CD8-positive, alpha-beta memory T cell (primary cell): Measurements from ENCODE around the gene ADAM22. TPM values are rescaled to one million over a fixed set of nuclear protein-coding genes. Genes with fewer than 3 reads are reported as not detected.

Experiments
- CTCF ChIA-PET: fragments of 350-600 bp; sonication (Branson Sonifier 250); formaldehyde crosslinking; loops from one replicate; lab custom pipeline; 2021; ENCODE audit warnings: antibody characterized with exemption; lab: Charles Lee
- POLR2A ChIA-PET: fragments of 350-600 bp; sonication (Branson Sonifier 250); formaldehyde crosslinking; loops from one replicate; lab custom pipeline; 2021; ENCODE audit warnings: antibody characterized with exemption; lab: Charles Lee
- DNase-seq, 5 donors: peaks; one replicate each; pipeline versions ENCODE4 v3.0.0 to v3.0.0-alpha.2; 2020 to 2022; ENCODE audit warnings: mixed read lengths in 1 of 5
- H3K27ac ChIP-seq: one replicate; pipeline ENCODE4 v1.7.0; 2013; ENCODE audit warnings: low read depth, mild to moderate bottlenecking, low read length, moderate library complexity
- H3K27me3 ChIP-seq: 2 replicates; pipeline ENCODE4 v1.7.0; 2013; ENCODE audit warnings: low read length, mild to moderate bottlenecking; ENCODE audit not compliant: insufficient read depth, poor library complexity, severe bottlenecking
- H3K36me3 ChIP-seq: 2 replicates; pipeline ENCODE4 v1.7.0; 2013; ENCODE audit warnings: mild to moderate bottlenecking, low read length, moderate library complexity; ENCODE audit not compliant: insufficient read depth
- H3K4me1 ChIP-seq: 2 replicates; pipeline ENCODE4 v1.7.0; 2013; ENCODE audit warnings: mild to moderate bottlenecking, low read length, moderate library complexity; ENCODE audit not compliant: insufficient read depth
- H3K4me3 ChIP-seq: 2 replicates; pipeline ENCODE4 v1.7.0; 2013; ENCODE audit warnings: mild to moderate bottlenecking, low read length
- H3K9me3 ChIP-seq: 2 replicates; pipeline ENCODE4 v1.7.0; 2013; ENCODE audit warnings: mild to moderate bottlenecking, low read length
- H3K27ac Mint-ChIP-seq, 8 donors: one replicate each; pipeline ENCODE4 v1.8.0; 2020 to 2021; ENCODE audit warnings: mixed read lengths in 8 of 8, mild to moderate bottlenecking in 6 of 8, inconsistent platforms in 3 of 8, moderate library complexity in 3 of 8
- H3K27me3 Mint-ChIP-seq, 2 donors: one replicate each; pipeline ENCODE4 v1.8.0; 2020 to 2021; ENCODE audit warnings: mixed read lengths in 2 of 2, mild to moderate bottlenecking in 1 of 2, moderate library complexity in 1 of 2
- H3K36me3 Mint-ChIP-seq, 3 donors: one replicate each; pipeline ENCODE4 v1.8.0; 2020 to 2021; ENCODE audit warnings: mixed read lengths in 3 of 3, inconsistent platforms in 1 of 3, mild to moderate bottlenecking in 1 of 3
- H3K4me1 Mint-ChIP-seq, 3 donors: one replicate each; pipeline ENCODE4 v1.8.0; 2020 to 2021; ENCODE audit warnings: mixed read lengths in 3 of 3, inconsistent platforms in 1 of 3, mild to moderate bottlenecking in 1 of 3
- H3K4me3 Mint-ChIP-seq, 7 donors: one replicate each; pipeline ENCODE4 v1.8.0; 2020 to 2021; ENCODE audit warnings: mixed read lengths in 7 of 7, mild to moderate bottlenecking in 6 of 7, moderate library complexity in 4 of 7, inconsistent platforms in 2 of 7
- H3K9me3 Mint-ChIP-seq, 5 donors: one replicate each; pipeline ENCODE4 v1.8.0; 2020 to 2022; ENCODE audit warnings: mixed read lengths in 5 of 5, mild to moderate bottlenecking in 3 of 5, moderate library complexity in 2 of 5, inconsistent platforms in 1 of 5
- polyA plus RNA-seq: library from polyadenylated mRNA; unstranded; fragments of 300-500 nt; fragmentation: Illumina TruSeq; gene quantifications from one replicate; pipeline ENCODE4 v1.2.3, GENCODE V29; 2021
- total RNA-seq, 2 experiments: library from RNA; stranded (reverse); gene quantifications; one replicate each; pipeline ENCODE4 v1.2.3, GENCODE V29; 2021

Gene ADAM22
- total and polyA plus RNA-seq, 3 experiments from 2014 or later: 2.3 to 4.7 (median 4.3) TPM

- H3K9me3 Mint-ChIP-seq: no peaks in the 10 kb centered on the region
- no peak overlapping the region for H3K27ac Mint-ChIP-seq
- H3K36me3 Mint-ChIP-seq: peaks cover 3 to 16% (median 5%) of the 10 kb centered on the region in 3 donors
- Histone ChIP-seq H3K4me3 (no peak overlapping the region), H3K9me3 (no peaks in the 10 kb centered on the region), H3K27me3 (no peaks in the 10 kb centered on the region), H3K36me3 (no peaks in the 10 kb centered on the region), H3K4me1 (no peaks in the 10 kb centered on the region), H3K27ac (no peak overlapping the region)
- no peaks in the 10 kb centered on the region for H3K4me1 Mint-ChIP-seq
- no peaks in the 10 kb centered on the region for H3K27me3 Mint-ChIP-seq
- ChIA-PET CTCF (no interaction called here), POLR2A (no interaction called here)
- no peak overlapping the region for H3K4me3 Mint-ChIP-seq
- no peak for DNase-seq
These were observed 27.7 kb downstream of the ADAM22 start for GRCh38 chr7:87961754-87962153.

- H3K4me1 Mint-ChIP-seq: no peaks in the 10 kb centered on the region
- DNase-seq: no peak
- H3K9me3 Mint-ChIP-seq: no peaks in the 10 kb centered on the region
- ChIA-PET CTCF (no interaction called here), POLR2A (no interaction called here)
- Histone ChIP-seq H3K4me3 (no peak overlapping the region), H3K36me3 (no peaks in the 10 kb centered on the region), H3K27me3 (no peaks in the 10 kb centered on the region), H3K27ac (no peak overlapping the region), H3K4me1 (no peaks in the 10 kb centered on the region), H3K9me3 (no peaks in the 10 kb centered on the region)
- no peaks in the 10 kb centered on the region for H3K27me3 Mint-ChIP-seq
- H3K4me3 Mint-ChIP-seq: no peak overlapping the region
- H3K27ac Mint-ChIP-seq: no peak overlapping the region
- peaks cover 3 to 6% (median 3%) of the 10 kb centered on the region in 3 donors for H3K36me3 Mint-ChIP-seq
These were observed 32.2 kb downstream of the ADAM22 start for GRCh38 chr7:87966271-87966670.

- H3K4me1 ChIP-seq: no peaks in the 10 kb centered on the region
- H3K4me3 Mint-ChIP-seq: no peak overlapping the region
- no peaks in the 10 kb centered on the region for H3K9me3 Mint-ChIP-seq
- H3K27me3 Mint-ChIP-seq: no peaks in the 10 kb centered on the region
- H3K27ac ChIP-seq: no peak overlapping the region
- CTCF ChIA-PET: no interaction called here
- peaks cover 5 to 13% (median 6%) of the 10 kb centered on the region in 3 donors for H3K36me3 Mint-ChIP-seq
- H3K9me3 ChIP-seq: no peaks in the 10 kb centered on the region
- no peak overlapping the region for H3K27ac Mint-ChIP-seq
- DNase-seq: no peak
- no peak overlapping the region for H3K4me3 ChIP-seq
- H3K36me3 ChIP-seq: no peaks in the 10 kb centered on the region
- H3K27me3 ChIP-seq: no peaks in the 10 kb centered on the region
- POLR2A ChIA-PET: no interaction called here
- no peaks in the 10 kb centered on the region for H3K4me1 Mint-ChIP-seq
These were observed 34.0 kb downstream of the ADAM22 start for GRCh38 chr7:87968021-87968420.

GRCh38 chr7:87982116-87982515, 48.1 kb downstream of the ADAM22 start:
- ChIA-PET POLR2A (no interaction called here), CTCF (no interaction called here)
- no peaks in the 10 kb centered on the region for H3K9me3 ChIP-seq

GRCh38 chr7:87984088-87984487, 50.0 kb downstream of the ADAM22 start:
- H3K9me3 Mint-ChIP-seq: no peaks in the 10 kb centered on the region
- no peaks in the 10 kb centered on the region for H3K9me3 ChIP-seq
- POLR2A ChIA-PET: no interaction called here
- CTCF ChIA-PET: no interaction called here
- H3K27ac ChIP-seq: no peak overlapping the region
- no peaks in the 10 kb centered on the region for H3K4me1 Mint-ChIP-seq
- peaks cover 1 to 11% (median 5%) of the 10 kb centered on the region in 3 donors for H3K36me3 Mint-ChIP-seq
- no peak for DNase-seq
- no peak overlapping the region for H3K27ac Mint-ChIP-seq
- no peaks in the 10 kb centered on the region for H3K27me3 Mint-ChIP-seq
- no peaks in the 10 kb centered on the region for H3K27me3 ChIP-seq
- no peaks in the 10 kb centered on the region for H3K36me3 ChIP-seq
- H3K4me1 ChIP-seq: no peaks in the 10 kb centered on the region
- H3K4me3 ChIP-seq: no peak overlapping the region
- no peak overlapping the region for H3K4me3 Mint-ChIP-seq

More at GRCh38 chr7:87982116-87982515, 48.1 kb downstream of the ADAM22 start:
- Mint-ChIP-seq H3K4me3 (no peak overlapping the region), H3K4me1 (no peaks in the 10 kb centered on the region), H3K9me3 (no peaks in the 10 kb centered on the region), H3K27me3 (no peaks in the 10 kb centered on the region), H3K27ac (no peak overlapping the region), H3K36me3 (peaks cover 4 to 11% (median 8%) of the 10 kb centered on the region in 3 donors)
- Histone ChIP-seq H3K4me1 (no peaks in the 10 kb centered on the region), H3K4me3 (no peak overlapping the region), H3K36me3 (no peaks in the 10 kb centered on the region), H3K27ac (no peak overlapping the region), H3K27me3 (no peaks in the 10 kb centered on the region)
- DNase-seq: no peak

GRCh38 chr7:87993269-87993668, 59.2 kb downstream of the ADAM22 start:
- Histone ChIP-seq H3K36me3 (no peaks in the 10 kb centered on the region), H3K9me3 (no peaks in the 10 kb centered on the region), H3K27ac (no peak overlapping the region), H3K4me1 (no peaks in the 10 kb centered on the region), H3K27me3 (no peaks in the 10 kb centered on the region), H3K4me3 (no peak overlapping the region)
- Mint-ChIP-seq H3K4me3 (no peak overlapping the region), H3K27ac (no peak overlapping the region), H3K36me3 (peaks cover 3 to 11% (median 5%) of the 10 kb centered on the region in 3 donors), H3K27me3 (no peaks in the 10 kb centered on the region), H3K9me3 (no peaks in the 10 kb centered on the region), H3K4me1 (no peaks in the 10 kb centered on the region)
- CTCF ChIA-PET: no interaction called here
- POLR2A ChIA-PET: no interaction called here
- DNase-seq: no peak

- H3K9me3 ChIP-seq: no peaks in the 10 kb centered on the region
- H3K4me3 ChIP-seq: no peak overlapping the region
- Mint-ChIP-seq H3K27me3 (no peaks in the 10 kb centered on the region), H3K27ac (no peak overlapping the region), H3K9me3 (no peaks in the 10 kb centered on the region), H3K4me3 (no peak overlapping the region), H3K4me1 (no peaks in the 10 kb centered on the region), H3K36me3 (peaks cover 2 to 6% (median 4%) of the 10 kb centered on the region in 3 donors)
- ChIA-PET CTCF (no interaction called here), POLR2A (no interaction called here)
- no peaks in the 10 kb centered on the region for H3K27me3 ChIP-seq
- H3K27ac ChIP-seq: no peak overlapping the region
- no peaks in the 10 kb centered on the region for H3K36me3 ChIP-seq
- H3K4me1 ChIP-seq: no peaks in the 10 kb centered on the region
- no peak for DNase-seq
These were observed 65.2 kb downstream of the ADAM22 start for GRCh38 chr7:87999261-87999660.

GRCh38 chr7:88001744-88002530, 67.9 kb downstream of the ADAM22 start:
- no peaks in the 10 kb centered on the region for H3K27me3 Mint-ChIP-seq
- H3K9me3 Mint-ChIP-seq: peaks cover 0 to 1% (median 0%) of the 10 kb centered on the region in 5 donors
- H3K27ac Mint-ChIP-seq: no peak overlapping the region
- ChIA-PET POLR2A (no interaction called here), CTCF (no interaction called here)
- H3K9me3 ChIP-seq: no peaks in the 10 kb centered on the region
- H3K27me3 ChIP-seq: no peaks in the 10 kb centered on the region
- H3K4me1 ChIP-seq: no peaks in the 10 kb centered on the region
- no peak overlapping the region for H3K4me3 Mint-ChIP-seq
- H3K27ac ChIP-seq: no peak overlapping the region
- no peaks in the 10 kb centered on the region for H3K4me1 Mint-ChIP-seq
- no peak for DNase-seq
- no peak overlapping the region for H3K4me3 ChIP-seq
- no peaks in the 10 kb centered on the region for H3K36me3 ChIP-seq
- H3K36me3 Mint-ChIP-seq: peaks cover 6 to 14% (median 7%) of the 10 kb centered on the region in 3 donors
